NCI-H2196 (cell line): ENCODE data around the gene EGLN1.

Experiments used
- DNase-seq: peaks from one replicate; lab custom pipeline; 2025; ENCODE audit not compliant: unreplicated experiment; lab: John Stamatoyannopoulos, UW

Gene EGLN1

GRCh38 chr1:231334079-231334666, 87.9 kb downstream of the EGLN1 start:
- DNase-seq, result no peak

- no peak for DNase-seq
Measured at GRCh38 chr1:231332761-231333160, 89.3 kb downstream of the EGLN1 start.

- no peak for DNase-seq
Measured at GRCh38 chr1:231329483-231329882, 92.6 kb downstream of the EGLN1 start.

GRCh38 chr1:231327617-231328016, 94.5 kb downstream of the EGLN1 start:
- DNase-seq, result no peak

- no peak for DNase-seq
Measured at GRCh38 chr1:231326248-231326647, 95.8 kb downstream of the EGLN1 start.

GRCh38 chr1:231324660-231325059, 97.4 kb downstream of the EGLN1 start:
- DNase-seq, result no peak

- no peak for DNase-seq
Measured at GRCh38 chr1:231322880-231323530, 99.1 kb downstream of the EGLN1 start.

GRCh38 chr1:231319080-231319479, 103.0 kb downstream of the EGLN1 start:
- DNase-seq, result no peak

GRCh38 chr1:231318568-231318967, 103.5 kb downstream of the EGLN1 start:
- DNase-seq, result no peak

- DNase-seq, result no peak
Measured at GRCh38 chr1:231318015-231318355, 104.1 kb downstream of the EGLN1 start.

- no peak for DNase-seq
Measured at GRCh38 chr1:231317306-231318014, 104.6 kb downstream of the EGLN1 start.

GRCh38 chr1:231315887-231316286, 106.2 kb downstream of the EGLN1 start:
- DNase-seq, result peak; percentile 29
